A673 (cell line): Measurements from ENCODE around the gene MCAT. TPM values are rescaled to one million over a fixed set of nuclear protein-coding genes. Genes with fewer than 3 reads are reported as not detected.
"Not testable (repeated sequence)": the region's sequence is repeated elsewhere in the genome, so short reads cannot be mapped to it uniquely, and the experiment has no call there.

Experiments used
- BruUV-seq: library from RNA; stranded (reverse); fragments of 400-500 nt; replicated peaks from 2 replicates; lab custom pipeline; 2021; lab: Mats Ljungman, UMichigan
- CTCF ChIA-PET: fragments of 300-600 bp; sonication (Branson Sonifier 250); formaldehyde crosslinking; loops from one replicate; lab custom pipeline; 2022; ENCODE audit warnings: antibody characterized with exemption; lab: Charles Lee
- POLR2A ChIA-PET: fragments of 300-600 bp; sonication (Branson Sonifier 250); formaldehyde crosslinking; loops from one replicate; lab custom pipeline; 2022; ENCODE audit warnings: antibody characterized with exemption; ENCODE audit not compliant: low non-redundant PET; lab: Charles Lee
- DNase-seq: peaks from one replicate; pipeline ENCODE4 v3.0.0-alpha.2; 2015; ENCODE audit warnings: low spot score
- H3K27ac ChIP-seq: fragments of 200-600 bp; sonication (generic); 2 replicates; pipeline ENCODE4 v1.5.1; 2016; ENCODE audit warnings: mixed run types, low read depth, mild to moderate bottlenecking, mixed read lengths, antibody characterized with exemption, low read length; ENCODE audit not compliant: poor library complexity, severe bottlenecking
- H3K27me3 ChIP-seq: fragments of 200-600 bp; sonication (generic); replicated peaks from 2 replicates; pipeline ENCODE4 v1.6.1; 2017; ENCODE audit warnings: mixed run types, low read depth, mild to moderate bottlenecking, mixed read lengths, antibody characterized with exemption, low read length; ENCODE audit not compliant: insufficient read depth, poor library complexity
- H3K36me3 ChIP-seq: fragments of 200-600 bp; sonication (generic); 2 replicates; pipeline ENCODE4 v1.6.1; 2016; ENCODE audit warnings: mixed run types, mild to moderate bottlenecking, mixed read lengths, antibody characterized with exemption, low read length; ENCODE audit not compliant: insufficient read depth, poor library complexity, severe bottlenecking
- H3K4me1 ChIP-seq: fragments of 200-600 bp; sonication (generic); 2 replicates; pipeline ENCODE4 v1.6.1; 2017; ENCODE audit warnings: mixed run types, mild to moderate bottlenecking, mixed read lengths, antibody characterized with exemption, low read length; ENCODE audit not compliant: insufficient read depth, poor library complexity, severe bottlenecking
- H3K4me3 ChIP-seq: fragments of 200-600 bp; sonication (generic); 2 replicates; pipeline ENCODE4 v1.5.1; 2016; ENCODE audit warnings: low read depth, mixed run types, mild to moderate bottlenecking, mixed read lengths, low read length; ENCODE audit not compliant: poor library complexity, severe bottlenecking
- H3K9me3 ChIP-seq: fragments of 200-600 bp; sonication (generic); 2 replicates; pipeline ENCODE4 v1.6.1; 2016; ENCODE audit warnings: mixed run types, low read depth, mild to moderate bottlenecking, mixed read lengths, antibody characterized with exemption, low read length; ENCODE audit not compliant: poor library complexity, severe bottlenecking
- CTCF ChIP-seq: fragments of 300-800, 200-600 bp; sonication (generic); conservative IDR thresholded peaks from 2 replicates; pipeline ENCODE4 v1.5.1; 2017; ENCODE audit warnings: low read depth, mild to moderate bottlenecking, antibody characterized with exemption, low read length, moderate library complexity, mixed read lengths
- EZH2 ChIP-seq: fragments of 200-600 bp; sonication (generic); IDR thresholded peaks from 2 replicates; pipeline ENCODE4 v1.6.1; 2017; ENCODE audit warnings: borderline replicate concordance, low read depth, mild to moderate bottlenecking, mixed read lengths, antibody characterized with exemption, low read length; ENCODE audit not compliant: poor library complexity, severe bottlenecking
- intact Hi-C: fragments of 100-400 bp; cut with micrococcal nuclease; formaldehyde crosslinking; loops from one replicate; pipeline ENCODE4 v1.10.0; 2022; ENCODE audit not compliant: unreplicated experiment
- total RNA-seq: library from RNA; stranded (reverse); gene quantifications from 2 replicates; pipeline ENCODE4 v1.2.3, GENCODE V29; 2021

MCAT gene
- total RNA-seq, 1 experiment from 2014 or later: 32.2 TPM

GRCh38 chr22:43148581-43148980, 5.4 kb upstream of the MCAT start:
- Histone ChIP-seq H3K4me1 (peaks cover under 1% of the 10 kb centered on the region), H3K4me3 (no peak overlapping the region), H3K27ac (no peak overlapping the region), H3K27me3 (no peaks in the 10 kb centered on the region), H3K9me3 (no peaks in the 10 kb centered on the region), H3K36me3 (no peaks in the 10 kb centered on the region)
- ChIA-PET CTCF (no interaction called here), POLR2A (no interaction called here)
- no peak for DNase-seq
- TF ChIP-seq CTCF (no peak), EZH2 (no peak)
- BruUV-seq: no TSS peak
- intact Hi-C loops: no loop called here

GRCh38 chr22:43147821-43148220, 4.6 kb upstream of the MCAT start:
- H3K36me3 ChIP-seq: no peaks in the 10 kb centered on the region
- BruUV-seq: no TSS peak
- ChIA-PET POLR2A (no interaction called here), CTCF (no interaction called here)
- H3K4me1 ChIP-seq: peaks cover 4% of the 10 kb centered on the region
- intact Hi-C loops: no loop called here
- no peak overlapping the region for H3K27ac ChIP-seq
- DNase-seq: no peak
- H3K9me3 ChIP-seq: no peaks in the 10 kb centered on the region
- TF ChIP-seq EZH2: no peak
- H3K4me3 ChIP-seq: no peak overlapping the region
- no peaks in the 10 kb centered on the region for H3K27me3 ChIP-seq

GRCh38 chr22:43146332-43146731, 3.1 kb upstream of the MCAT start:
- intact Hi-C loops, CTCF ChIA-PET, H3K9me3 ChIP-seq, H3K36me3 ChIP-seq, DNase-seq, H3K27ac ChIP-seq, H3K4me3 ChIP-seq, POLR2A ChIA-PET, H3K27me3 ChIP-seq, BruUV-seq, H3K4me1 ChIP-seq: not testable (repeated sequence)

- H3K9me3 ChIP-seq, H3K4me3 ChIP-seq, DNase-seq, H3K4me1 ChIP-seq, BruUV-seq, POLR2A ChIA-PET, CTCF ChIA-PET, intact Hi-C loops, H3K27me3 ChIP-seq, H3K27ac ChIP-seq: not testable (repeated sequence)
- peaks cover 11% of the 10 kb centered on the region for H3K36me3 ChIP-seq
Observed at GRCh38 chr22:43145371-43145770, 2.2 kb upstream of the MCAT start.

- H3K27me3 ChIP-seq: no peaks in the 10 kb centered on the region
- DNase-seq: no peak
- no peak overlapping the region for H3K4me3 ChIP-seq
- H3K27ac ChIP-seq: no peak overlapping the region
- intact Hi-C loops: no loop called here
- BruUV-seq: no TSS peak
- no peaks in the 10 kb centered on the region for H3K9me3 ChIP-seq
- H3K36me3 ChIP-seq: peaks cover 15% of the 10 kb centered on the region
- TF ChIP-seq EZH2 (no peak), CTCF (no peak)
- ChIA-PET CTCF (no interaction called here), POLR2A (no interaction called here)
- H3K4me1 ChIP-seq: peaks cover 9% of the 10 kb centered on the region
Observed at GRCh38 chr22:43144949-43145348, 1.8 kb upstream of the MCAT start.
